Measurements from ENCODE around the gene DENND5B. TPM values are rescaled to one million over a fixed set of nuclear protein-coding genes. Genes with fewer than 3 reads are reported as not detected.

Gene DENND5B
- total RNA-seq, 1 donor from 2014 or later: 20.0 TPM

DNA sequence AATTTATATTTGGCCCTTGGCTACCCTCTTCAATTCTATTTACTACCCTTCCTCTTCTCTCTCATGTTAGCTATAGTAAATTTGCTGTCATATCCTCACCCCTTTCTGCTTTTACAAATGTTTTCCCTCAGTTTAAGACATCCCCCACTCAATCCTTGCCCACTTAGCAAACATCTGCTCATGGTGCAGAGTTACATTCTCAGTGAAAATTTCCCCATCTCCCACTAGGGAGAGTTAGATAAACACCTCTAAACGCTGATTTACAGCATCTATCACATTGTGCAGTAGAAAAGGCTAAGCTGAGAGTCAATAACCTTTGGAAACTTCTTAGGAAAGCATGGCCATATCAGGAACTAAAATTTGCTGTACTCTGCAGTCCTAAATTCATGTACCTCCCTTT is 69.0 kb downstream of the DENND5B start:
- Mint-ChIP-seq H3K27me3 (ENCODE audit: unreplicated experiment) (peaks cover 1% of the 10 kb centered on the region), H3K4me1 (ENCODE audit: unreplicated experiment) (peaks cover 6% of the 10 kb centered on the region), H3K4me3 (ENCODE audit: unreplicated experiment) (no peak overlapping the region), H3K9me3 (ENCODE audit: unreplicated experiment) (no peaks in the 10 kb centered on the region), H3K27ac (ENCODE audit: unreplicated experiment) (no peak overlapping the region), H3K36me3 (ENCODE audit: low read depth, unreplicated experiment) (no peaks in the 10 kb centered on the region)
- no peak for DNase-seq (ENCODE audit: low spot score)
- TF ChIP-seq CTCF (IDR thresholded peaks at IDR 0.05; ENCODE audit: unreplicated experiment): no peak

DNA sequence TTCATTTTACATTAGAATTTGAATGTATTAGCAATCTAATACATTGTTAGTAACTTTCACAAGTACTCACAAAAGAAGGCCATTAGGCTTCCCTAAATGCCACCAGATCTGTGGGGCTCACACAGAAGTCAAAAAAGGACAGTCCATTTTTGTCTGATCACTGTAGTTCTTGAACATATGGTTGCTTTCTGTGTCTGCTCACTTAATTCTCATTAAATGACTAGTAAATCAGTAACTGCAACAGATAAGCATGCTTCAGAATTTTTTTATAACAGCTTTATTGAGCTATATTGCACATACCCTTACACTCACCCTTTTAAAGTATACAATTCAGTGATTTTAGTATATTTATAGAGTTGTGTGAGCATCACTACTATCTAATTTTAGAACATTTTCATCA is 71.4 kb downstream of the DENND5B start:
- no peak overlapping the region for H3K27ac Mint-ChIP-seq (ENCODE audit: unreplicated experiment)
- H3K4me1 Mint-ChIP-seq (ENCODE audit: unreplicated experiment): peaks cover 6% of the 10 kb centered on the region
- H3K9me3 Mint-ChIP-seq (ENCODE audit: unreplicated experiment): no peaks in the 10 kb centered on the region
- H3K4me3 Mint-ChIP-seq (ENCODE audit: unreplicated experiment): no peak overlapping the region
- TF ChIP-seq CTCF (IDR thresholded peaks at IDR 0.05; ENCODE audit: unreplicated experiment): no peak
- H3K27me3 Mint-ChIP-seq (ENCODE audit: unreplicated experiment): peaks cover 1% of the 10 kb centered on the region
- DNase-seq (ENCODE audit: low spot score): no peak
- H3K36me3 Mint-ChIP-seq (ENCODE audit: low read depth, unreplicated experiment): no peaks in the 10 kb centered on the region

DNA sequence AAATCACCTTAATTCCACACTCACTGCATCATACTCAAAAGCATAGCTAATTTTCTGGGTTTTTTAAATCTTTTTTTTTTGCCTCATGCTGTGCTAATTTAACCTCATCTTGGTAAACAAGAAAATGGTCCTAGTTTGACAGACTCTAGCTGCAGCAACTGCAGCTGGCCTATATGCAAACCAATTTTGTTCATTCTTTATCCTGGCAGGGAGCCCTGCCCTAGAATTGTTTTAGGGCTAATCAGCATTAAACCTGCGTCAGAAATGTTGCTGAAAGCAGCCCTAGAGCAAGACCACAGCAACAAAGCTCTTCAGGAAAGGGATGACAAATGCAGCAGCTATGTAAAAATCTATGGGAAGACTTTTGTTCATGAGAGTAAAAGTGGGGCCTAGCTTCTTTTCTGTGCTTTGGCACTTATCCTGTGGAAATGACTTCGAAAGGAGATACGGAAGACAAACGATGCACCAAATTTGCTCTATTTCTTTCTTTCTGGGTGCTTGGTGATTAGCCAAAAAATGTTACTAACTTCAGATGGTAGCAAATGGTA is 72.2 kb downstream of the DENND5B start:
- Mint-ChIP-seq H3K9me3 (ENCODE audit: unreplicated experiment) (no peaks in the 10 kb centered on the region), H3K4me3 (ENCODE audit: unreplicated experiment) (no peak overlapping the region), H3K36me3 (ENCODE audit: low read depth, unreplicated experiment) (no peaks in the 10 kb centered on the region), H3K27ac (ENCODE audit: unreplicated experiment) (peak overlapping the region; percentile 44), H3K4me1 (ENCODE audit: unreplicated experiment) (peaks cover 6% of the 10 kb centered on the region), H3K27me3 (ENCODE audit: unreplicated experiment) (peaks cover 1% of the 10 kb centered on the region)
- no peak for TF ChIP-seq CTCF (IDR thresholded peaks at IDR 0.05; ENCODE audit: unreplicated experiment)
- no peak for DNase-seq (ENCODE audit: low spot score)

DNA sequence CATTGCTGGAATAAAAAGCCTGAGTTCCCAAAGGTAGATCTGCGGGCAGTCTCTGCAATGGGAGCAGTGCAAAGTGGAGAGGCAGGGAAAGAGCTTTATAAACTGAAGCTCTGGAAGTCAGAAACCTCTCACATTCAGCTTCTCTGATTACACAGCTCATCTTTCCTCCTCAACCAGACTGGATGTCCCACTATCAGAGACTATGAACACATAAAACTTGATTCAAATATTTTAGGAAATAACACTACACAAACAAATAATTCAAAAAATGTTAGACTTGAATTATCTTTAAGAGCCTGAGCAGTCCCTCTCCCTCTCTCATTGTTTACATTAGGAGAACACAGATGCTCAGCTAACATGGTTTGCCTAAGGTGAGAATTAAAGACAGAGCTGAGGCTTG is 72.9 kb downstream of the DENND5B start:
- DNase-seq (ENCODE audit: low spot score): no peak
- no peak for TF ChIP-seq CTCF (IDR thresholded peaks at IDR 0.05; ENCODE audit: unreplicated experiment)
- Mint-ChIP-seq H3K4me3 (ENCODE audit: unreplicated experiment) (no peak overlapping the region), H3K4me1 (ENCODE audit: unreplicated experiment) (peaks cover 6% of the 10 kb centered on the region), H3K27ac (ENCODE audit: unreplicated experiment) (no peak overlapping the region), H3K9me3 (ENCODE audit: unreplicated experiment) (no peaks in the 10 kb centered on the region), H3K36me3 (ENCODE audit: low read depth, unreplicated experiment) (no peaks in the 10 kb centered on the region), H3K27me3 (ENCODE audit: unreplicated experiment) (peaks cover 1% of the 10 kb centered on the region)

GRCh38 chr12:31516702-31517101 is 74.2 kb downstream of the DENND5B start:
- Mint-ChIP-seq H3K27ac (ENCODE audit: unreplicated experiment) (no peak overlapping the region), H3K9me3 (ENCODE audit: unreplicated experiment) (no peaks in the 10 kb centered on the region), H3K4me3 (ENCODE audit: unreplicated experiment) (no peak overlapping the region), H3K36me3 (ENCODE audit: low read depth, unreplicated experiment) (no peaks in the 10 kb centered on the region), H3K27me3 (ENCODE audit: unreplicated experiment) (no peaks in the 10 kb centered on the region), H3K4me1 (ENCODE audit: unreplicated experiment) (peaks cover 6% of the 10 kb centered on the region)
- no peak for TF ChIP-seq CTCF (IDR thresholded peaks at IDR 0.05; ENCODE audit: unreplicated experiment)
- DNase-seq (ENCODE audit: low spot score): no peak

All from endothelial cell (in vitro differentiated cells).